ENCODE results near the gene BRINP3.

DNA sequence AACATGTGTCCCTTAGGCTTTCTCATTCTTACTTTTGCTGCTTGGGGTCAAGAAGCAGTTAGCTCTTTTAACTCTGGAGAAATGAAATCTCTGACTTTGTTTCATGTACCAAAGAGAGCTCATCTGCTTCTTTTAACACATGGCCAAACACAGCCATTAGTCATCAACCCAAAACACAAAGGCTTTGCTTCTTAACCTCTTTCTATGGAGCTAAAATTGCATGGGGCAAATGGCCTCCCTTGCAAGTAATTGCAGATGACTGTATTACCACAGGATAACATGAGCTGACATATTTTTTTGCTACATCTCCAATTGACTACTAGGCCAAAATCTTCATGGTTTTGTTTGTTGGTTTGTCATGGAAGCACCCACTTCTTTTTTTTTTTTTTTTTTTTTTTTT, 300.9 kb downstream of the BRINP3 start:
- TF ChIP-seq, protein P1, sequence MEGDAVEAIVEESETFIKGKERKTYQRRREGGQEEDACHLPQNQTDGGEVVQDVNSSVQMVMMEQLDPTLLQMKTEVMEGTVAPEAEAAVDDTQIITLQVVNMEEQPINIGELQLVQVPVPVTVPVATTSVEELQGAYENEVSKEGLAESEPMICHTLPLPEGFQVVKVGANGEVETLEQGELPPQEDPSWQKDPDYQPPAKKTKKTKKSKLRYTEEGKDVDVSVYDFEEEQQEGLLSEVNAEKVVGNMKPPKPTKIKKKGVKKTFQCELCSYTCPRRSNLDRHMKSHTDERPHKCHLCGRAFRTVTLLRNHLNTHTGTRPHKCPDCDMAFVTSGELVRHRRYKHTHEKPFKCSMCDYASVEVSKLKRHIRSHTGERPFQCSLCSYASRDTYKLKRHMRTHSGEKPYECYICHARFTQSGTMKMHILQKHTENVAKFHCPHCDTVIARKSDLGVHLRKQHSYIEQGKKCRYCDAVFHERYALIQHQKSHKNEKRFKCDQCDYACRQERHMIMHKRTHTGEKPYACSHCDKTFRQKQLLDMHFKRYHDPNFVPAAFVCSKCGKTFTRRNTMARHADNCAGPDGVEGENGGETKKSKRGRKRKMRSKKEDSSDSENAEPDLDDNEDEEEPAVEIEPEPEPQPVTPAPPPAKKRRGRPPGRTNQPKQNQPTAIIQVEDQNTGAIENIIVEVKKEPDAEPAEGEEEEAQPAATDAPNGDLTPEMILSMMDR (IDR thresholded peaks at IDR 0.05): no peak
- no peak for TF ChIP-seq POLR2A (IDR thresholded peaks at IDR 0.05)
- TF ChIP-seq POLR2AphosphoS5 (IDR thresholded peaks at IDR 0.05): no peak
